Measurements from ENCODE around the gene DSTYK. TPM values are rescaled to one million over a fixed set of nuclear protein-coding genes. Genes with fewer than 3 reads are reported as not detected.

DSTYK gene
- total and polyA plus RNA-seq, 2 experiments from 2014 or later = 6.1 to 10.7 TPM

GRCh38 chr1:205214756-205215155 lies 3.3 kb upstream of the DSTYK start:
- H3K79me2 ChIP-seq (replicated peaks; ENCODE audit: insufficient read depth) = peaks cover 6% of the 10 kb centered on the region
- H3K27ac ChIP-seq (ENCODE audit: low read depth) = no peak overlapping the region
- H3K27me3 ChIP-seq (ENCODE audit: insufficient read depth) = no peaks in the 10 kb centered on the region
- Mint-ChIP-seq H3K36me3 (ENCODE audit: low read depth) (no peaks in the 10 kb centered on the region), H3K27ac (no peak overlapping the region), H3K4me3 (no peak overlapping the region), H3K27me3 (ENCODE audit: insufficient read depth, low read depth, poor library complexity) (peaks cover 22% of the 10 kb centered on the region), H3K4me1 (peaks cover 18% of the 10 kb centered on the region), H3K9me3 (no peaks in the 10 kb centered on the region)
- H4K20me1 ChIP-seq (replicated peaks; ENCODE audit: insufficient read depth) = no peaks in the 10 kb centered on the region
- no peaks in the 10 kb centered on the region for H3F3A ChIP-seq (replicated peaks; ENCODE audit: low read depth)
- H3K4me1 ChIP-seq (ENCODE audit: insufficient read depth) = peaks cover 12% of the 10 kb centered on the region
- no peaks in the 10 kb centered on the region for H3K9me2 ChIP-seq (ENCODE audit: insufficient read depth)
- no peak for TF ChIP-seq EZH2 (IDR thresholded peaks at IDR 0.05; ENCODE audit: low read depth, unreplicated experiment)
- no peak for TF ChIP-seq ETS1 (IDR thresholded peaks at IDR 0.05)
- TF ChIP-seq ZNF331 (CRISPR knock-in tag; IDR thresholded peaks at IDR 0.05; ENCODE audit: low read depth) = no peak
- TF ChIP-seq, protein P1, sequence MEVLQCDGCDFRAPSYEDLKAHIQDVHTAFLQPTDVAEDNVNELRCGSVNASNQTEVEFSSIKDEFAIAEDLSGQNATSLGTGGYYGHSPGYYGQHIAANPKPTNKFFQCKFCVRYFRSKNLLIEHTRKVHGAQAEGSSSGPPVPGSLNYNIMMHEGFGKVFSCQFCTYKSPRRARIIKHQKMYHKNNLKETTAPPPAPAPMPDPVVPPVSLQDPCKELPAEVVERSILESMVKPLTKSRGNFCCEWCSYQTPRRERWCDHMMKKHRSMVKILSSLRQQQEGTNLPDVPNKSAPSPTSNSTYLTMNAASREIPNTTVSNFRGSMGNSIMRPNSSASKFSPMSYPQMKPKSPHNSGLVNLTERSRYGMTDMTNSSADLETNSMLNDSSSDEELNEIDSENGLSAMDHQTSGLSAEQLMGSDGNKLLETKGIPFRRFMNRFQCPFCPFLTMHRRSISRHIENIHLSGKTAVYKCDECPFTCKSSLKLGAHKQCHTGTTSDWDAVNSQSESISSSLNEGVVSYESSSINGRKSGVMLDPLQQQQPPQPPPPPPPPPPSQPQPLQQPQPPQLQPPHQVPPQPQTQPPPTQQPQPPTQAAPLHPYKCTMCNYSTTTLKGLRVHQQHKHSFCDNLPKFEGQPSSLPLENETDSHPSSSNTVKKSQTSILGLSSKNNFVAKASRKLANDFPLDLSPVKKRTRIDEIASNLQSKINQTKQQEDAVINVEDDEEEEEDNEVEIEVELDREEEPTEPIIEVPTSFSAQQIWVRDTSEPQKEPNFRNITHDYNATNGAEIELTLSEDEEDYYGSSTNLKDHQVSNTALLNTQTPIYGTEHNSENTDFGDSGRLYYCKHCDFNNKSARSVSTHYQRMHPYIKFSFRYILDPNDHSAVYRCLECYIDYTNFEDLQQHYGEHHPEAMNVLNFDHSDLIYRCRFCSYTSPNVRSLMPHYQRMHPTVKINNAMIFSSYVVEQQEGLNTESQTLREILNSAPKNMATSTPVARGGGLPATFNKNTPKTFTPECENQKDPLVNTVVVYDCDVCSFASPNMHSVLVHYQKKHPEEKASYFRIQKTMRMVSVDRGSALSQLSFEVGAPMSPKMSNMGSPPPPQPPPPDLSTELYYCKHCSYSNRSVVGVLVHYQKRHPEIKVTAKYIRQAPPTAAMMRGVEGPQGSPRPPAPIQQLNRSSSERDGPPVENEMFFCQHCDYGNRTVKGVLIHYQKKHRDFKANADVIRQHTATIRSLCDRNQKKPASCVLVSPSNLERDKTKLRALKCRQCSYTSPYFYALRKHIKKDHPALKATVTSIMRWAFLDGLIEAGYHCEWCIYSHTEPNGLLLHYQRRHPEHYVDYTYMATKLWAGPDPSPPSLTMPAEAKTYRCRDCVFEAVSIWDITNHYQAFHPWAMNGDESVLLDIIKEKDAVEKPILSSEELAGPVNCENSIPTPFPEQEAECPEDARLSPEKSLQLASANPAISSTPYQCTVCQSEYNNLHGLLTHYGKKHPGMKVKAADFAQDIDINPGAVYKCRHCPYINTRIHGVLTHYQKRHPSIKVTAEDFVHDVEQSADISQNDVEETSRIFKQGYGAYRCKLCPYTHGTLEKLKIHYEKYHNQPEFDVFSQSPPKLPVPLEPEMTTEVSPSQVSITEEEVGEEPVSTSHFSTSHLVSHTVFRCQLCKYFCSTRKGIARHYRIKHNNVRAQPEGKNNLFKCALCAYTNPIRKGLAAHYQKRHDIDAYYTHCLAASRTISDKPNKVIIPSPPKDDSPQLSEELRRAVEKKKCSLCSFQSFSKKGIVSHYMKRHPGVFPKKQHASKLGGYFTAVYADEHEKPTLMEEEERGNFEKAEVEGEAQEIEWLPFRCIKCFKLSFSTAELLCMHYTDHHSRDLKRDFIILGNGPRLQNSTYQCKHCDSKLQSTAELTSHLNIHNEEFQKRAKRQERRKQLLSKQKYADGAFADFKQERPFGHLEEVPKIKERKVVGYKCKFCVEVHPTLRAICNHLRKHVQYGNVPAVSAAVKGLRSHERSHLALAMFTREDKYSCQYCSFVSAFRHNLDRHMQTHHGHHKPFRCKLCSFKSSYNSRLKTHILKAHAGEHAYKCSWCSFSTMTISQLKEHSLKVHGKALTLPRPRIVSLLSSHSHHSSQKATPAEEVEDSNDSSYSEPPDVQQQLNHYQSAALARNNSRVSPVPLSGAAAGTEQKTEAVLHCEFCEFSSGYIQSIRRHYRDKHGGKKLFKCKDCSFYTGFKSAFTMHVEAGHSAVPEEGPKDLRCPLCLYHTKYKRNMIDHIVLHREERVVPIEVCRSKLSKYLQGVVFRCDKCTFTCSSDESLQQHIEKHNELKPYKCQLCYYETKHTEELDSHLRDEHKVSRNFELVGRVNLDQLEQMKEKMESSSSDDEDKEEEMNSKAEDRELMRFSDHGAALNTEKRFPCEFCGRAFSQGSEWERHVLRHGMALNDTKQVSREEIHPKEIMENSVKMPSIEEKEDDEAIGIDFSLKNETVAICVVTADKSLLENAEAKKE (CRISPR knock-in tag; IDR thresholded peaks at IDR 0.05) = no peak
- TF ChIP-seq NANOG (IDR thresholded peaks at IDR 0.05; ENCODE audit: borderline replicate concordance) = no peak
- no peak for TF ChIP-seq JUNB (IDR thresholded peaks at IDR 0.05; ENCODE audit: unreplicated experiment)
- no peak for TF ChIP-seq EZH2phosphoT487 (IDR thresholded peaks at IDR 0.05; ENCODE audit: unreplicated experiment)
- TF ChIP-seq POLR2AphosphoS5 (IDR thresholded peaks at IDR 0.05; ENCODE audit: low read depth) = no peak
- no peak for TF ChIP-seq ZNF114 (CRISPR knock-in tag; IDR thresholded peaks at IDR 0.05)
- TF ChIP-seq CREB1 (CRISPR knock-in tag; IDR thresholded peaks at IDR 0.05; ENCODE audit: low read depth) = no peak
- TF ChIP-seq, protein P2, sequence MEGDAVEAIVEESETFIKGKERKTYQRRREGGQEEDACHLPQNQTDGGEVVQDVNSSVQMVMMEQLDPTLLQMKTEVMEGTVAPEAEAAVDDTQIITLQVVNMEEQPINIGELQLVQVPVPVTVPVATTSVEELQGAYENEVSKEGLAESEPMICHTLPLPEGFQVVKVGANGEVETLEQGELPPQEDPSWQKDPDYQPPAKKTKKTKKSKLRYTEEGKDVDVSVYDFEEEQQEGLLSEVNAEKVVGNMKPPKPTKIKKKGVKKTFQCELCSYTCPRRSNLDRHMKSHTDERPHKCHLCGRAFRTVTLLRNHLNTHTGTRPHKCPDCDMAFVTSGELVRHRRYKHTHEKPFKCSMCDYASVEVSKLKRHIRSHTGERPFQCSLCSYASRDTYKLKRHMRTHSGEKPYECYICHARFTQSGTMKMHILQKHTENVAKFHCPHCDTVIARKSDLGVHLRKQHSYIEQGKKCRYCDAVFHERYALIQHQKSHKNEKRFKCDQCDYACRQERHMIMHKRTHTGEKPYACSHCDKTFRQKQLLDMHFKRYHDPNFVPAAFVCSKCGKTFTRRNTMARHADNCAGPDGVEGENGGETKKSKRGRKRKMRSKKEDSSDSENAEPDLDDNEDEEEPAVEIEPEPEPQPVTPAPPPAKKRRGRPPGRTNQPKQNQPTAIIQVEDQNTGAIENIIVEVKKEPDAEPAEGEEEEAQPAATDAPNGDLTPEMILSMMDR (conservative IDR thresholded peaks at IDR 0.05; ENCODE audit: low read depth in 2 of 2) = no peak
- TF ChIP-seq REST (IDR thresholded peaks at IDR 0.05; ENCODE audit: unreplicated experiment) = no peak
- TF ChIP-seq STAT1 (IDR thresholded peaks at IDR 0.05; ENCODE audit: unreplicated experiment) = no peak
- no peak overlapping the region; the same call in 1 of the 2 replicates for H2AFZ ChIP-seq
- no peak for DNase-seq (ENCODE audit: low spot score)
- ATAC-seq = no peak
- no peak overlapping the region for H3K4me2 ChIP-seq
- H3K36me3 ChIP-seq (ENCODE audit: insufficient read depth) = no peaks in the 10 kb centered on the region
- no peak overlapping the region for H3K4me3 ChIP-seq

Data from GM23338 (cell line).